GM19372 (cell line): Measurements from ENCODE around the gene MRTFA.
"Not testable (repeated sequence)": the region's sequence is repeated elsewhere in the genome, so short reads cannot be mapped to it uniquely, and the experiment has no call there.

Source experiments
- ATAC-seq: cut with Tn5 transposase; IDR thresholded peaks from one replicate; pipeline ENCODE4 v1.9.1; 2021; ENCODE audit warnings: mild to moderate bottlenecking, low read depth, moderate library complexity; ENCODE audit not compliant: unreplicated experiment

The MRTFA gene

GRCh38 chr22:40378448-40378847, 258.1 kb downstream of the MRTFA start:
- ATAC-seq: not testable (repeated sequence)

- ATAC-seq: no peak
Measured at GRCh38 chr22:40377931-40378330, 258.6 kb downstream of the MRTFA start.

- ATAC-seq: no peak
Measured at GRCh38 chr22:40376149-40376548, 260.4 kb downstream of the MRTFA start.

GRCh38 chr22:40374567-40374966, 262.0 kb downstream of the MRTFA start:
- ATAC-seq: no peak

- no peak for ATAC-seq
Measured at GRCh38 chr22:40368836-40369235, 267.7 kb downstream of the MRTFA start.

GRCh38 chr22:40368016-40368415, 268.5 kb downstream of the MRTFA start:
- no peak for ATAC-seq

GRCh38 chr22:40367342-40367741, 269.2 kb downstream of the MRTFA start:
- ATAC-seq: no peak

- ATAC-seq: no peak
Measured at GRCh38 chr22:40366068-40366467, 270.5 kb downstream of the MRTFA start.

- no peak for ATAC-seq
Measured at GRCh38 chr22:40364431-40364830, 272.1 kb downstream of the MRTFA start.

GRCh38 chr22:40363059-40363458, 273.5 kb downstream of the MRTFA start:
- ATAC-seq: no peak

- no peak for ATAC-seq
Measured at GRCh38 chr22:40361100-40361499, 275.4 kb downstream of the MRTFA start.
